ENCODE results near the gene ELK3.
"Not testable (repeated sequence)": the region's sequence is repeated elsewhere in the genome, so short reads cannot be mapped to it uniquely, and the experiment has no call there.

ELK3 gene

DNA sequence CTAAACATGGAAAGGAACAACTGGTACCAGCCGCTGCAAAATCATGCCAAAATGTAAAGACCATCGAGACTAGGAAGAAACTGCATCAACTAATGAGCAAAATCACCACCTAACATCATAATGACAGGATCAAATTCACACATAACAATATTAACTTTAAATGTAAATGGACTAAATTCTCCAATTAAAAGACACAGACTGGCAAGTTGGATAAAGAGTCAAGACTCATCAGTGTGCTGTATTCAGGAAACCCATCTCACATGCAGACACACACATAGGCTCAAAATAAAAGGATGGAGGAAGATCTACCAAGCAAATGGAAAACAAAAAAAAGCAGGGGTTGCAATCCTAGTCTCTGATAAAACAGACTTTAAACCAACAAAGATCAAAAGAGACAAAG is 123.6 kb downstream of the ELK3 start:
- DNase-seq: not testable (repeated sequence)

Measured in NCI-H1436 (cell line).